ENCODE measurements around the gene TRA2A.

Gene TRA2A

DNA sequence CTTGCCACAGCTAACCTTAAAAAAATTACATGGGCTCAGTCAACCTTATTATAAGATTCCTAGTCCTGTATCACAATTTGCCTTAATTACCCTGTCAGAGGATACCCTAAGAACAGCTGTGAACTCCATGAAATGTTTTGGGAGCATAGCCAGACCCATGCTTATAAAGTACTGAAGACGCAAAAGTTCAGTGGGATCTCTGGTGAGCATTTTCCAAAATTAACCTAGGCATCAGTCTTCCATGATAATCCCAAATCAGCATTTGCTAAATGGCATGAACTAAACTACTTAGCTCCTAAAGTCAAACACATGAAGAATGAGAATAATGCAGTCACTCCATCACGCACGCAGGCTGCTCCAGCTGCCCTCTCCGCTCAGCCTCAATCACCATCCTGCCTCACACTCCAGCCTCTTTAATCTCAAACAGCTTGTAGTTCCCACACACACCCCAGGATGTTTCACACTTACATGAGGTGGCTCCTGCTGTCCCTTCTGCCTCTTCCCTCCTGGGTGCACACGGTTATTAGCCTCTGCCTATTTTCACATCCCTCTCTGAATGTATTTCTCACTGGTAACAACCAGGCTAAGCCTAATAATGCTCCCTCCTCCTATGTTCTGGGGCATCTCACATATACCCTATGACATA lies 76.8 kb downstream of the TRA2A start:
- H3K9me3 ChIP-seq (ENCODE audit: severe bottlenecking) = no peaks in the 10 kb centered on the region
- H3K36me3 ChIP-seq = peaks cover 22% of the 10 kb centered on the region
- DNase-seq = peak; percentile 16
- no peak overlapping the region for H3K27ac ChIP-seq
- no peaks in the 10 kb centered on the region for H3K27me3 ChIP-seq (ENCODE audit: insufficient read depth, low read depth, severe bottlenecking)
- no peak for TF ChIP-seq CTCF (IDR thresholded peaks at IDR 0.05; ENCODE audit: low read depth, low read length)
- no peak overlapping the region for H3K4me3 ChIP-seq (ENCODE audit: low read depth, low read length)

All from WERI-Rb-1 (cell line).